ENCODE results near the gene CHMP3. TPM values are rescaled to one million over a fixed set of nuclear protein-coding genes. Genes with fewer than 3 reads are reported as not detected.

The CHMP3 gene
- total RNA-seq, 1 donor = 76.0 TPM

DNA sequence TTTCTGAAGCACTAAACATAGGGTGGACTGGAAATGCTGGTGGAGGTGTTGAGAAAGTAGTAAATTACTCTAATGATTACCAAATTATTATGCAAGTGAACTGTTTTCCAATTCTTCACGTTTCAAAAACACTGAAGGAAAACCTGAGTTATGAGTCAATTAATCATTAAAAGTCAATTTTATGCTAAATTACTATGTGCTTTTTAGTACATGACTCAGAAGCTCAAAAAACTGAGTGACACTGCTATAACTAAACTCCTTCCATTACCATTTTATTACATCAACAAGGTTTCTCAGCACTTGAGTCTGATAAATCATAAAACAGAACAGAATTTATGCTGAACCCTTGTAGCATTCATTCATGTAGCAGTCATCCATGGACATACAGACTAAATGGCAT, 20.4 kb downstream of the CHMP3 start:
- Histone ChIP-seq H4K20me1 (ENCODE audit: insufficient read depth, low read length) (no peaks in the 10 kb centered on the region), H3K27ac (ENCODE audit: low read depth, low read length) (no peak overlapping the region), H3K4me1 (ENCODE audit: insufficient read depth, low read length) (no peaks in the 10 kb centered on the region), H2AFZ (ENCODE audit: low read length) (no peak overlapping the region), H3K79me2 (ENCODE audit: insufficient read depth, low read length) (peaks cover 1% of the 10 kb centered on the region), H3K27me3 (ENCODE audit: insufficient read depth, low read length) (no peaks in the 10 kb centered on the region), H3K4me3 (ENCODE audit: insufficient read depth, low read length) (no peak overlapping the region), H3K4me2 (ENCODE audit: insufficient read depth, low read length) (no peak overlapping the region), H3K36me3 (ENCODE audit: insufficient read depth, low read length) (no peaks in the 10 kb centered on the region), H3K9me3 (ENCODE audit: low read depth, low read length) (no peaks in the 10 kb centered on the region)
- DNase-seq (ENCODE audit: insufficient read length, low spot score, missing footprints) = no peak
- TF ChIP-seq, protein P1, sequence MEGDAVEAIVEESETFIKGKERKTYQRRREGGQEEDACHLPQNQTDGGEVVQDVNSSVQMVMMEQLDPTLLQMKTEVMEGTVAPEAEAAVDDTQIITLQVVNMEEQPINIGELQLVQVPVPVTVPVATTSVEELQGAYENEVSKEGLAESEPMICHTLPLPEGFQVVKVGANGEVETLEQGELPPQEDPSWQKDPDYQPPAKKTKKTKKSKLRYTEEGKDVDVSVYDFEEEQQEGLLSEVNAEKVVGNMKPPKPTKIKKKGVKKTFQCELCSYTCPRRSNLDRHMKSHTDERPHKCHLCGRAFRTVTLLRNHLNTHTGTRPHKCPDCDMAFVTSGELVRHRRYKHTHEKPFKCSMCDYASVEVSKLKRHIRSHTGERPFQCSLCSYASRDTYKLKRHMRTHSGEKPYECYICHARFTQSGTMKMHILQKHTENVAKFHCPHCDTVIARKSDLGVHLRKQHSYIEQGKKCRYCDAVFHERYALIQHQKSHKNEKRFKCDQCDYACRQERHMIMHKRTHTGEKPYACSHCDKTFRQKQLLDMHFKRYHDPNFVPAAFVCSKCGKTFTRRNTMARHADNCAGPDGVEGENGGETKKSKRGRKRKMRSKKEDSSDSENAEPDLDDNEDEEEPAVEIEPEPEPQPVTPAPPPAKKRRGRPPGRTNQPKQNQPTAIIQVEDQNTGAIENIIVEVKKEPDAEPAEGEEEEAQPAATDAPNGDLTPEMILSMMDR (IDR thresholded peaks at IDR 0.05; ENCODE audit: extremely low read depth, low read depth, low read length) = no peak

DNA sequence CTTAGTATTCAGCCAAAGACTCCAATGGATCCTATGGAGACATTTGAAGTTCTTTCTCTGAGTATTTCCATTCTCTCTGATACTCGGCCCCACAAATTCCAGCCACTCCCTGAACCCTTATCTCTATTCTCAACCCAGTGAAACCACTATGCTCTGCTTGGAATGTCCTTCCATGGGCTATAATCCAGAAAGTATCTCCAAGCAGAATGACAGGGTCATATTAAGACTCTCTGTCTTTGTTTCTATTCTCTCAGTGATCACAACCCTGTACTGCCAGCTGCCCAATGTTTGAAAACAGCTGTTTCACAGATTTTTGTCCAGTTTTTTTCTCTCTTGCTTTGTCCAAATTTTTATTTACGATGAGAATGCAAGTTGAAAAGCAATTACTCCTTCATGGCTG, 21.9 kb downstream of the CHMP3 start:
- TF ChIP-seq, protein P1 (IDR thresholded peaks at IDR 0.05; ENCODE audit: extremely low read depth, low read depth, low read length) = no peak
- Histone ChIP-seq H4K20me1 (ENCODE audit: insufficient read depth, low read length) (no peaks in the 10 kb centered on the region), H3K4me2 (ENCODE audit: insufficient read depth, low read length) (no peak overlapping the region), H3K79me2 (ENCODE audit: insufficient read depth, low read length) (no peaks in the 10 kb centered on the region), H3K27me3 (ENCODE audit: insufficient read depth, low read length) (no peaks in the 10 kb centered on the region), H3K4me1 (ENCODE audit: insufficient read depth, low read length) (no peaks in the 10 kb centered on the region), H3K4me3 (ENCODE audit: insufficient read depth, low read length) (no peak overlapping the region), H2AFZ (ENCODE audit: low read length) (no peak overlapping the region), H3K9me3 (ENCODE audit: low read depth, low read length) (no peaks in the 10 kb centered on the region), H3K36me3 (ENCODE audit: insufficient read depth, low read length) (no peaks in the 10 kb centered on the region), H3K27ac (ENCODE audit: low read depth, low read length) (no peak overlapping the region)
- no peak for DNase-seq (ENCODE audit: insufficient read length, low spot score, missing footprints)

DNA sequence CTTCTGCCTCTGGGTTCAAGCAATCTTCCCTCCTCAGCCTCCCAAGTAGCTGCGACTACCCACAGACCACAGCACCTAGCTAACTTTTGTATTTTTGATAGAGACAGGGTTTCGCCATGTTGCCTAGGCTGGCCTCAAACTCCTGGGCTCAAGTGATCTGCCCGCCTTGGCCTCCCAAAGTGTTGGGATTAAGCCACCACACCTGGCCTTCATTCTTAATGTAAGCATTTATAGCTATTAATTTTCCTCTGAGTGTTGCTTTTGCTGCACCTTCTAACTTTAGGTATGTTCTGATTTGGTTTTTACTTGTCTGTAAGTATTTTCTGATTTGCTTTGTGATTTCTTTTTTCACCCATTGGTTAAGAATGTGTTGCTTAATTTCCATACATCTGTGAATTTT, 29.7 kb downstream of the CHMP3 start:
- TF ChIP-seq, protein P1 (IDR thresholded peaks at IDR 0.05; ENCODE audit: extremely low read depth, low read depth, low read length) = no peak
- no peaks in the 10 kb centered on the region for H3K27me3 ChIP-seq (ENCODE audit: insufficient read depth, low read length)
- H3K79me2 ChIP-seq (ENCODE audit: insufficient read depth, low read length) = no peaks in the 10 kb centered on the region
- H3K4me1 ChIP-seq (ENCODE audit: insufficient read depth, low read length) = no peaks in the 10 kb centered on the region
- no peaks in the 10 kb centered on the region for H3K9me3 ChIP-seq (ENCODE audit: low read depth, low read length)
- no peak overlapping the region for H3K4me3 ChIP-seq (ENCODE audit: insufficient read depth, low read length)
- no peak overlapping the region for H3K27ac ChIP-seq (ENCODE audit: low read depth, low read length)
- H2AFZ ChIP-seq (ENCODE audit: low read length) = no peak overlapping the region
- no peaks in the 10 kb centered on the region for H4K20me1 ChIP-seq (ENCODE audit: insufficient read depth, low read length)
- peaks cover 5% of the 10 kb centered on the region for H3K36me3 ChIP-seq (ENCODE audit: insufficient read depth, low read length)
- no peak for DNase-seq (ENCODE audit: insufficient read length, low spot score, missing footprints)
- no peak overlapping the region for H3K4me2 ChIP-seq (ENCODE audit: insufficient read depth, low read length)

DNA sequence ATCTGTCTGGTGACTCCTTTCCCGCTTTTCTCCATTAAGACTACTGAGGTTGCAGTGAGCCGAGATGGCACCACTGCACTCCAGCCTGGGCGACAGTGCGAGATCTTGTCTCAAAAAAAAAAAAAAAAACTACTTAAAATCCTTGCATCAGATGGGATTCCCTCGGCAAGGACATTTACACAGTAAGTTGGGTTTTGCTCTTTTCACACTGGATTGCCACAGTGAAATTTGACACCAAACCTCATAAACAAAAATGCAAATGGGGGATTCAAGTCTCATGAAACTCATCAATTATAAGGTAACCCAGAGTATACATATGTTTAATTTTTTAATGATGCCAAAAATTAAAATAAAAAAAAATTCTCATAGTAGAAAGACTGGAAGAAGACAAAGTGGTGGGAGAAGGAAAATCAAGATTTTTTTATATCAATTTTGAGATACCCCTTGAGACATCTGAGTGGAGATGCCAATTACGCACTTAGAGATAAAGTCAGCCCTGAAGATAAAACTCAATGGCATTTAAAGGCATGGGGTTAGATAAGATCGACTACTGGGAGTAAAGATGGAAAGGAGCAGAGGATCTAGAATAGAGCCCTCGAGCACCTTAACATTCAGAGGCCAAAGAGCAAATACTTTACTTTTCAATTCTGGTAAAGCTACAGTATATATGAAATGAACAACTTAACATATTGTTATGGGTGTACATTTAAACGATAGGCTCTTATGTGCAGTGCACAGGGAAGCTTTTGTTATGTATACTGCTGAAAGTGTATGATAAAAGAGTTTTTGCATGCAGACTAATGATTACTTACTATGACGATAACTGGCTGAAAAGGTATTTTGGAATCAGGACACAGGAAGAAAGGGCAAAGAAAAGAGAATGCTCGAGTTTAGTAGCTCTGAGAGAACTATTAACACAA, 37.6 kb downstream of the CHMP3 start:
- Histone ChIP-seq H3K79me2 (ENCODE audit: insufficient read depth, low read length) (no peaks in the 10 kb centered on the region), H2AFZ (ENCODE audit: low read length) (no peak overlapping the region), H3K4me3 (ENCODE audit: insufficient read depth, low read length) (no peak overlapping the region), H3K27ac (ENCODE audit: low read depth, low read length) (no peak overlapping the region), H3K36me3 (ENCODE audit: insufficient read depth, low read length) (peaks cover 11% of the 10 kb centered on the region), H3K4me1 (ENCODE audit: insufficient read depth, low read length) (no peaks in the 10 kb centered on the region), H4K20me1 (ENCODE audit: insufficient read depth, low read length) (no peaks in the 10 kb centered on the region), H3K4me2 (ENCODE audit: insufficient read depth, low read length) (no peak overlapping the region), H3K9me3 (ENCODE audit: low read depth, low read length) (no peaks in the 10 kb centered on the region), H3K27me3 (ENCODE audit: insufficient read depth, low read length) (no peaks in the 10 kb centered on the region)
- TF ChIP-seq, protein P1 (IDR thresholded peaks at IDR 0.05; ENCODE audit: extremely low read depth, low read depth, low read length) = no peak
- no peak for DNase-seq (ENCODE audit: insufficient read length, low spot score, missing footprints)

Measured in osteoblast (primary cell).